SU-DHL-6 (cell line): ENCODE data around the gene CDX2.
A peak's percentile ranks its signal among the peaks of the same experiment; 100 is the strongest.
"Not testable (repeated sequence)": the region's sequence is repeated elsewhere in the genome, so short reads cannot be mapped to it uniquely, and the experiment has no call there.

Experiments used
- H2AFZ ChIP-seq: fragments of 200-600 bp; sonication (generic); 2 replicates; pipeline ENCODE4 v1.6.1; 2014; ENCODE audit warnings: low read depth, mild to moderate bottlenecking, moderate library complexity, mixed read lengths, antibody characterized with exemption, low read length; ENCODE audit not compliant: severe bottlenecking
- H3F3A ChIP-seq: fragments of 200-600 bp; shearing (Covaris generic); 2 replicates; pipeline ENCODE4 v1.6.0; 2016; ENCODE audit warnings: antibody characterized with exemption, mild to moderate bottlenecking; ENCODE audit not compliant: insufficient read depth
- H3K27ac ChIP-seq: fragments of 200-600 bp; sonication (generic); 2 replicates; pipeline ENCODE4 v1.5.1; 2016; ENCODE audit warnings: low read depth, mild to moderate bottlenecking, low read length, moderate library complexity, mixed read lengths
- H3K27me3 ChIP-seq: fragments of 200-600 bp; sonication (generic), shearing (Covaris generic); 2 replicates; pipeline ENCODE4 v1.6.0; 2014; ENCODE audit warnings: mild to moderate bottlenecking, low read length
- H3K36me3 ChIP-seq: fragments of 200-600 bp; sonication (generic); 2 replicates; pipeline ENCODE4 v1.6.1; 2014; ENCODE audit warnings: mild to moderate bottlenecking, low read length, mixed read lengths
- H3K4me2 ChIP-seq: fragments of 300-600, 200-600 bp; shearing (Covaris generic), sonication (generic); 2 replicates; pipeline ENCODE4 v1.6.0; 2014; ENCODE audit warnings: low read length, low read depth, mild to moderate bottlenecking; ENCODE audit not compliant: poor library complexity, severe bottlenecking
- H3K4me3 ChIP-seq: fragments of 200-600 bp; sonication (generic); 2 replicates; pipeline ENCODE4 v1.5.1; 2014; ENCODE audit warnings: antibody characterized with exemption, low read length, mild to moderate bottlenecking, mixed read lengths; ENCODE audit not compliant: insufficient read depth, poor library complexity, severe bottlenecking
- H3K79me2 ChIP-seq: fragments of 200-600 bp; sonication (generic); 2 replicates; pipeline ENCODE4 v1.6.1; 2014; ENCODE audit warnings: mild to moderate bottlenecking, low read length, moderate library complexity; ENCODE audit not compliant: insufficient read depth
- H3K9ac ChIP-seq: fragments of 200-600 bp; sonication (generic); 2 replicates; pipeline ENCODE4 v1.7.0; 2014; ENCODE audit warnings: mild to moderate bottlenecking, low read length
- H3K9me2 ChIP-seq: fragments of 200-600 bp; sonication (generic); replicated peaks from 2 replicates; pipeline ENCODE4 v1.6.1; 2014; ENCODE audit warnings: low read length; ENCODE audit not compliant: insufficient read depth
- H3K9me3 ChIP-seq: fragments of 200-600 bp; sonication (generic); 2 replicates; pipeline ENCODE4 v1.6.1; 2014; ENCODE audit warnings: low read length, mixed read lengths; ENCODE audit not compliant: insufficient read depth
- H4K20me1 ChIP-seq: fragments of 200-600 bp; sonication (generic); 2 replicates; pipeline ENCODE4 v1.6.1; 2014; ENCODE audit warnings: low read depth, mild to moderate bottlenecking, antibody characterized with exemption, low read length, moderate library complexity, mixed read lengths
- EZH2phosphoT487 ChIP-seq: fragments of 200-600 bp; sonication (generic), shearing (Covaris generic); conservative IDR thresholded peaks from 2 replicates; pipeline ENCODE4 v1.6.1; 2018; ENCODE audit warnings: mild to moderate bottlenecking, antibody characterized with exemption, low read length, moderate library complexity, mixed read lengths
- TF ChIP-seq, protein P1 (sequence below): fragments of 200-600 bp; sonication (generic); IDR thresholded peaks from one replicate; pipeline ENCODE4 v1.5.1; 2017; ENCODE audit warnings: antibody characterized with exemption, mild to moderate bottlenecking, low read length, moderate library complexity; ENCODE audit not compliant: insufficient read depth, poor library complexity, severe bottlenecking

Gene CDX2

GRCh38 chr13:28012896-28013295 lies 43.8 kb upstream of the CDX2 start:
- Histone ChIP-seq H3K27ac (no peak overlapping the region), H3K9me2 (no peaks in the 10 kb centered on the region), H3F3A (no peaks in the 10 kb centered on the region), H3K79me2 (no peaks in the 10 kb centered on the region), H3K27me3 (no peaks in the 10 kb centered on the region), H3K9ac (no peak overlapping the region), H3K4me2 (peak overlapping the region; percentile 13), H3K36me3 (no peaks in the 10 kb centered on the region), H4K20me1 (no peaks in the 10 kb centered on the region), H3K4me3 (no peak overlapping the region), H3K9me3 (no peaks in the 10 kb centered on the region), H2AFZ (peak overlapping the region; percentile 27)
- TF ChIP-seq, protein P1, sequence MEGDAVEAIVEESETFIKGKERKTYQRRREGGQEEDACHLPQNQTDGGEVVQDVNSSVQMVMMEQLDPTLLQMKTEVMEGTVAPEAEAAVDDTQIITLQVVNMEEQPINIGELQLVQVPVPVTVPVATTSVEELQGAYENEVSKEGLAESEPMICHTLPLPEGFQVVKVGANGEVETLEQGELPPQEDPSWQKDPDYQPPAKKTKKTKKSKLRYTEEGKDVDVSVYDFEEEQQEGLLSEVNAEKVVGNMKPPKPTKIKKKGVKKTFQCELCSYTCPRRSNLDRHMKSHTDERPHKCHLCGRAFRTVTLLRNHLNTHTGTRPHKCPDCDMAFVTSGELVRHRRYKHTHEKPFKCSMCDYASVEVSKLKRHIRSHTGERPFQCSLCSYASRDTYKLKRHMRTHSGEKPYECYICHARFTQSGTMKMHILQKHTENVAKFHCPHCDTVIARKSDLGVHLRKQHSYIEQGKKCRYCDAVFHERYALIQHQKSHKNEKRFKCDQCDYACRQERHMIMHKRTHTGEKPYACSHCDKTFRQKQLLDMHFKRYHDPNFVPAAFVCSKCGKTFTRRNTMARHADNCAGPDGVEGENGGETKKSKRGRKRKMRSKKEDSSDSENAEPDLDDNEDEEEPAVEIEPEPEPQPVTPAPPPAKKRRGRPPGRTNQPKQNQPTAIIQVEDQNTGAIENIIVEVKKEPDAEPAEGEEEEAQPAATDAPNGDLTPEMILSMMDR = no peak
- TF ChIP-seq EZH2phosphoT487 = no peak

DNA sequence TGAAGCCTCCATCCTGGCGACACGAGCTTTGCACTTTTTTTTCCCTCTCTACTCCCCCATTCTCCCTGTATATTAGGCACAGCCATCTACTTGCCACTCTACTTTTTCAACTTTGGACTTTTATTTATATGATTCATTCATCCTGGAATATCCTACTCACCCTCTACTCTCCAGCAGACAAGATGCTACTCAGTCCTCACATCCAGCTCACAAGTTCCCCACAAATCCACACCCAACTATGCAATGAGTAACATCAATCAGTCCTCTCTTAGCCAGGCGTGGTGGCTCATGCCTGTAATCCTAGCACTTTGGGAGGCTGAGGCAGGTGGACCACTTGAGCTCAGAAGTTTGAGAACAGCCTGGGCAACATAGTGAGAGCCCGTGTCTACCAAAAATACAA lies 43.3 kb upstream of the CDX2 start:
- no peak overlapping the region for H2AFZ ChIP-seq
- no peaks in the 10 kb centered on the region for H3K79me2 ChIP-seq
- H3K9me3 ChIP-seq = no peaks in the 10 kb centered on the region
- H3K4me3 ChIP-seq = no peak overlapping the region
- H3F3A ChIP-seq = no peaks in the 10 kb centered on the region
- no peaks in the 10 kb centered on the region for H3K9me2 ChIP-seq
- H3K27ac ChIP-seq = no peak overlapping the region
- H3K36me3 ChIP-seq = no peaks in the 10 kb centered on the region
- no peak for TF ChIP-seq EZH2phosphoT487
- TF ChIP-seq, protein P1 = no peak
- H4K20me1 ChIP-seq = no peaks in the 10 kb centered on the region
- H3K4me2 ChIP-seq = no peak overlapping the region
- H3K9ac ChIP-seq = no peak overlapping the region
- no peaks in the 10 kb centered on the region for H3K27me3 ChIP-seq

DNA sequence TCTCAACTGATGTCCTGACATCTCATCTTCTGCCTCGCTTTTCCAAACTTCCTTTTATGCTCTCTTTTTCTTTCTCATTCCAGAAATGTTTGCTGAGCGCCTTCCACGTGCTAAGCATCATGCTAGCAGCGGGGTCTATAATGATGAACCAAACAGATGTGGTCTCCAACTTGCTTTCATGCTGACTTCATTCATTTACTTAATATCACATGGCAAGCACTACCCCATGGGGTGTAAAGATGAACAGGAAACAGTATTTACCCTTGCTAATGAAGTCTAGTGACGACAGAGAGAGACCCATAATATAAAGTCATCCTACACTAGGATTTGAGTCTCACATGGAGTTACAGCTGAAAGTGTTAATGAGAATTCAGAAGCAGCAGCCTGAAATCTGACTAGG lies 40.9 kb upstream of the CDX2 start:
- Histone ChIP-seq H3K9me3 (no peaks in the 10 kb centered on the region), H3K27me3 (no peaks in the 10 kb centered on the region), H3K27ac (no peak overlapping the region), H3K79me2 (no peaks in the 10 kb centered on the region), H3F3A (no peaks in the 10 kb centered on the region), H3K36me3 (no peaks in the 10 kb centered on the region), H3K9ac (no peak overlapping the region), H3K4me2 (no peak overlapping the region), H3K9me2 (no peaks in the 10 kb centered on the region), H4K20me1 (no peaks in the 10 kb centered on the region), H2AFZ (no peak overlapping the region), H3K4me3 (no peak overlapping the region)
- TF ChIP-seq, protein P1 = no peak
- TF ChIP-seq EZH2phosphoT487 = no peak

DNA sequence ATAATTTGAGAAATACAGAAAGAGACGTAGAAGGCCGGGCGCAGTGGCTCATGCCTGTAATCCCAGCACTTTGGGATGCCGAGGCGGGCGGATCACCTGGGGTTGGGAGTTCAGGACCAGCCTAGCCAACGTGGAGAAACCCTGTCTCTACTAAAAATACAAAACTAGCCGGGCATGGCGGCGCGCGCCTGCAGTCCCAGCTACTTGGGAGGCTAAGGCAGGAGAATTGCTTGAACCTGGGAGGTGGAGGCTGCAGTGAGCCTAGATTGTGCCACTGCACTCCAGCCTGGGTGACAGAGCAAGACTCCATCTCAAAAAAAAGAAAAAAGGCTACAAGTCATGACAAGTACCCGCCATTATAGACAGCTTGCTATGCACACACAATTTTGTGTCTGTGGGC lies 35.9 kb upstream of the CDX2 start:
- not testable (repeated sequence) for H3K9me3 ChIP-seq, H3F3A ChIP-seq, H3K27ac ChIP-seq, H3K27me3 ChIP-seq, H3K4me3 ChIP-seq, H3K9me2 ChIP-seq, H3K4me2 ChIP-seq, H3K9ac ChIP-seq, H3K79me2 ChIP-seq, H4K20me1 ChIP-seq, H3K36me3 ChIP-seq, H2AFZ ChIP-seq
